WTC11 (cell line): ENCODE results near the gene SIPA1L3. TPM values are rescaled to one million over a fixed set of nuclear protein-coding genes. Genes with fewer than 3 reads are reported as not detected.

Source experiments
- ATAC-seq: fragments of 200-7000 bp; cut with Tn5 transposase; 2 replicates; pipeline ENCODE4 v1.10.0; 2021; ENCODE audit warnings: mild to moderate bottlenecking, moderate library complexity
- CTCF ChIA-PET: fragments of 300-600 bp; sonication (Branson Sonifier 250); formaldehyde crosslinking; loops from one replicate; lab custom pipeline; 2021; ENCODE audit warnings: antibody characterized with exemption; lab: Charles Lee
- POLR2A ChIA-PET: fragments of 350-600 bp; sonication (Branson Sonifier 250); formaldehyde crosslinking; loops from one replicate; lab custom pipeline; 2021; ENCODE audit warnings: antibody characterized with exemption; lab: Charles Lee
- DNase-seq: peaks from one replicate; pipeline ENCODE4 v3.0.0; 2021; ENCODE audit warnings: low spot score
- H3K27ac Mint-ChIP-seq: 2 replicates; pipeline ENCODE4 v1.8.0; 2021; ENCODE audit warnings: mixed read lengths
- H3K27me3 Mint-ChIP-seq: 2 replicates; pipeline ENCODE4 v1.8.0; 2021; ENCODE audit warnings: low read depth, mild to moderate bottlenecking, moderate library complexity, mixed read lengths
- H3K36me3 Mint-ChIP-seq: 2 replicates; pipeline ENCODE4 v1.8.0; 2021; ENCODE audit warnings: mixed read lengths
- H3K4me1 Mint-ChIP-seq: 2 replicates; pipeline ENCODE4 v1.8.0; 2022; ENCODE audit warnings: mixed read lengths
- H3K4me3 Mint-ChIP-seq: 2 replicates; pipeline ENCODE4 v1.8.0; 2021; ENCODE audit warnings: mild to moderate bottlenecking, moderate library complexity, mixed read lengths
- H3K9me3 Mint-ChIP-seq: 2 replicates; pipeline ENCODE4 v1.8.0; 2021; ENCODE audit warnings: mixed read lengths
- CDX4 ChIP-seq: fragments of 250-450 bp; sonication (Bioruptor Pico); IDR thresholded peaks from 2 replicates; pipeline ENCODE4 v1.9.0; 2021; ENCODE audit warnings: moderate library complexity, mild to moderate bottlenecking, inconsistent platforms, borderline replicate concordance
- CREB1 ChIP-seq: sonication (generic); formaldehyde crosslinking; IDR thresholded peaks from 2 replicates; pipeline ENCODE4 v1.8.0; 2023; ENCODE audit warnings: mild to moderate bottlenecking, missing genetic modification reagents
- EMX1 ChIP-seq: fragments of 250-450 bp; sonication (Bioruptor Pico); IDR thresholded peaks from 2 replicates; pipeline ENCODE4 v1.8.0; 2021; ENCODE audit warnings: mild to moderate bottlenecking
- FOXJ3 ChIP-seq: sonication (generic); formaldehyde crosslinking; IDR thresholded peaks from 2 replicates; pipeline ENCODE4 v1.9.0; 2021; ENCODE audit warnings: missing genetic modification reagents, mild to moderate bottlenecking, borderline replicate concordance
- GABPB1 ChIP-seq: sonication (generic); formaldehyde crosslinking; IDR thresholded peaks from 2 replicates; pipeline ENCODE4 v1.8.1; 2023; ENCODE audit warnings: mild to moderate bottlenecking, missing genetic modification reagents
- IRF1 ChIP-seq: sonication (generic); formaldehyde crosslinking; IDR thresholded peaks from 2 replicates; pipeline ENCODE4 v1.8.0; 2023; ENCODE audit warnings: missing genetic modification reagents
- MYBL2 ChIP-seq: sonication (generic); formaldehyde crosslinking; IDR thresholded peaks from 2 replicates; pipeline ENCODE4 v1.8.1; 2023; ENCODE audit warnings: mild to moderate bottlenecking, moderate library complexity, missing genetic modification reagents
- NFE2L1 ChIP-seq: sonication (generic); formaldehyde crosslinking; IDR thresholded peaks from 2 replicates; pipeline ENCODE4 v1.8.1; 2023; ENCODE audit warnings: missing genetic modification reagents
- OVOL2 ChIP-seq: fragments of 250-450 bp; sonication (Bioruptor Pico); IDR thresholded peaks from 2 replicates; pipeline ENCODE4 v1.9.0; 2021; ENCODE audit warnings: mild to moderate bottlenecking, borderline replicate concordance
- RORB ChIP-seq: fragments of 250-450 bp; sonication (Bioruptor Pico); IDR thresholded peaks from 2 replicates; pipeline ENCODE4 v1.9.0; 2021; ENCODE audit warnings: mild to moderate bottlenecking
- TP53 ChIP-seq: sonication (generic); formaldehyde crosslinking; IDR thresholded peaks from 2 replicates; pipeline ENCODE4 v1.8.1; 2023; ENCODE audit warnings: mild to moderate bottlenecking, missing genetic modification reagents
- ZNF219 ChIP-seq: sonication (generic); formaldehyde crosslinking; IDR thresholded peaks from 2 replicates; pipeline ENCODE4 v1.8.0; 2023; ENCODE audit warnings: missing genetic modification reagents, mild to moderate bottlenecking, borderline replicate concordance
- ZNF423 ChIP-seq: fragments of 250-450 bp; sonication (Bioruptor Pico); IDR thresholded peaks from 2 replicates; pipeline ENCODE4 v2.1.2; 2022; ENCODE audit warnings: mild to moderate bottlenecking, moderate library complexity
- ZNF512 ChIP-seq: sonication (generic); formaldehyde crosslinking; IDR thresholded peaks from 2 replicates; pipeline ENCODE4 v1.8.1; 2022; ENCODE audit warnings: missing genetic modification reagents, borderline replicate concordance
- total RNA-seq: library from RNA; stranded (reverse); gene quantifications from 3 replicates; pipeline ENCODE4 v1.2.3, GENCODE V29; 2021
- TF ChIP-seq, protein P1 (sequence below): fragments of 200-600 bp; IDR thresholded peaks from 2 replicates; pipeline ENCODE4 v1.8.0; 2022; ENCODE audit warnings: antibody characterized with exemption
- TF ChIP-seq, protein P2 (sequence below): sonication (generic); formaldehyde crosslinking; IDR thresholded peaks from 2 replicates; pipeline ENCODE4 v1.8.0; 2022; ENCODE audit warnings: mild to moderate bottlenecking, missing genetic modification reagents

The SIPA1L3 gene
- total RNA-seq, 1 experiment from 2014 or later, result 41.5 TPM

- TF ChIP-seq, protein P1, sequence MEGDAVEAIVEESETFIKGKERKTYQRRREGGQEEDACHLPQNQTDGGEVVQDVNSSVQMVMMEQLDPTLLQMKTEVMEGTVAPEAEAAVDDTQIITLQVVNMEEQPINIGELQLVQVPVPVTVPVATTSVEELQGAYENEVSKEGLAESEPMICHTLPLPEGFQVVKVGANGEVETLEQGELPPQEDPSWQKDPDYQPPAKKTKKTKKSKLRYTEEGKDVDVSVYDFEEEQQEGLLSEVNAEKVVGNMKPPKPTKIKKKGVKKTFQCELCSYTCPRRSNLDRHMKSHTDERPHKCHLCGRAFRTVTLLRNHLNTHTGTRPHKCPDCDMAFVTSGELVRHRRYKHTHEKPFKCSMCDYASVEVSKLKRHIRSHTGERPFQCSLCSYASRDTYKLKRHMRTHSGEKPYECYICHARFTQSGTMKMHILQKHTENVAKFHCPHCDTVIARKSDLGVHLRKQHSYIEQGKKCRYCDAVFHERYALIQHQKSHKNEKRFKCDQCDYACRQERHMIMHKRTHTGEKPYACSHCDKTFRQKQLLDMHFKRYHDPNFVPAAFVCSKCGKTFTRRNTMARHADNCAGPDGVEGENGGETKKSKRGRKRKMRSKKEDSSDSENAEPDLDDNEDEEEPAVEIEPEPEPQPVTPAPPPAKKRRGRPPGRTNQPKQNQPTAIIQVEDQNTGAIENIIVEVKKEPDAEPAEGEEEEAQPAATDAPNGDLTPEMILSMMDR, result no peak
- no peak for TF ChIP-seq IRF1 (CRISPR knock-in tag)
- TF ChIP-seq ZNF219 (CRISPR knock-in tag), result no peak
- TF ChIP-seq MYBL2 (CRISPR knock-in tag), result no peak
- TF ChIP-seq, all 79 proteins: peak for 3
Observed at GRCh38 chr19:38024992-38025908, 118.2 kb downstream of the SIPA1L3 start (continued).

DNA sequence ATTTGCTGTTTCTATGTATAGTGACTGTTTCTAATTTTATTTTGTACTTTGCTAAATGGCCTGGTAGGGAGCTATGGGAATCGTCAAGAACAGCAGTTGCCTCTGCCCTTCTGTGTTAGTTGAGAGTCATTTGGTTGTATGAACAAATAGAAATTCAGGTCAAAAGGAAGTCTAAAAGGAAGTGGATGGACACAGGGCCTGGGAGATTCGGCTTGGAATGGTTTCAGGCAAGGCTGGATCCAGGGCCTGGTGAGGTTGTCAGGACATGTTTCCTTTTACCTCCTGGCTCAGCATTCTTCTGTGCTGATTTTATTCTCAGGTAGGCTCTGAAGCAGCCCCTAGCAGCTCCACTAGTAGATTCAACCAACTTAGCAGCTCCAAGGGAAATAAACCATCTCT is 118.9 kb downstream of the SIPA1L3 start:
- Mint-ChIP-seq H3K27me3 (no peaks in the 10 kb centered on the region), H3K4me3 (no peak overlapping the region), H3K36me3 (peaks cover 7% of the 10 kb centered on the region), H3K4me1 (peaks cover 22% of the 10 kb centered on the region), H3K9me3 (peaks cover 4% of the 10 kb centered on the region), H3K27ac (no peak overlapping the region; the same call in 1 of the 2 replicates)
- no peak for ATAC-seq
- ChIA-PET CTCF (interaction anchor here (2.1 kb wide), 1 partner anchor 123 kb away, joined by 7 read pairs; no protein-coding TSS in a partner anchor), POLR2A (interaction anchor here (1.4 kb wide), 1 partner anchor 21 kb away, joined by 6 read pairs; no protein-coding TSS in a partner anchor)
- no peak for TF ChIP-seq EMX1 (CRISPR knock-in tag)
- no peak for TF ChIP-seq RORB
- TF ChIP-seq, protein P2, sequence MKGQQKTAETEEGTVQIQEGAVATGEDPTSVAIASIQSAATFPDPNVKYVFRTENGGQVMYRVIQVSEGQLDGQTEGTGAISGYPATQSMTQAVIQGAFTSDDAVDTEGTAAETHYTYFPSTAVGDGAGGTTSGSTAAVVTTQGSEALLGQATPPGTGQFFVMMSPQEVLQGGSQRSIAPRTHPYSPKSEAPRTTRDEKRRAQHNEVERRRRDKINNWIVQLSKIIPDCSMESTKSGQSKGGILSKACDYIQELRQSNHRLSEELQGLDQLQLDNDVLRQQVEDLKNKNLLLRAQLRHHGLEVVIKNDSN, result no peak
- no peak for TF ChIP-seq GABPB1 (CRISPR knock-in tag)
- no peak for TF ChIP-seq FOXJ3 (CRISPR knock-in tag)
- no peak for TF ChIP-seq CREB1 (CRISPR knock-in tag)
- TF ChIP-seq, protein P1, result no peak
- no peak for TF ChIP-seq CDX4 (CRISPR knock-in tag)
- TF ChIP-seq TP53 (CRISPR knock-in tag), result no peak
- no peak for TF ChIP-seq OVOL2
- no peak for TF ChIP-seq ZNF423 (CRISPR knock-in tag)
- no peak for TF ChIP-seq ZNF512
- no peak for TF ChIP-seq NFE2L1 (CRISPR knock-in tag)
- DNase-seq, result no peak
